ENCODE results near the gene ADAMTS2. TPM values are rescaled to one million over a fixed set of nuclear protein-coding genes. Genes with fewer than 3 reads are reported as not detected.

ADAMTS2 gene
- total and polyA plus RNA-seq, 2 of the 8 experiments (the other 6 are each of a cell fraction or from before 2014, with no cell fraction given): 6.6 to 7.3 TPM

DNA sequence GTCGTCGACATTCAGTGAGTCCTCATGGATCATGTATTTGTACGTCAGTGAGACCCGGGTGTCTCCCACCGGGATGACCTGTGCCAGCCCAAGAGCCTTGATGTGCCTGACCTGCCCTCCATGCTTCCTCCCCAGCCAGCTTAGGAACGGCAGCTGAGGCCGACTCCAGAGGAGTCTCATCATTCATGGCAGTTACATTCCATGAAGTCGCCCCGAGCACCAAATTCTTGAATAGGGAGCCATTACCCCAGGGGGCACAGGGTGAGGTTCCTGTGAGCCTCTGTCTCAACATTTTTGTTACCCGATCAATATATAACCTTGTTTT, 217.3 kb downstream of the ADAMTS2 start:
- H3K56ac ChIP-seq (replicated peaks; ENCODE audit: insufficient read length, low read depth, low read length): no peak overlapping the region
- H3K23me2 ChIP-seq (ENCODE audit: low read depth, low read length): no peaks in the 10 kb centered on the region

More for the DNA sequence above, 217.3 kb downstream of the ADAMTS2 start:
- 95% methylated on average over 10 of the region's 10 CpGs; no CpG with 5 or more reads in 1 of the 2 experiments for WGBS, 2 experiments (ENCODE audit: extremely low coverage in 1 of 2, insufficient coverage in 1 of 2, insufficient read length in 1 of 2, insufficient replicate concordance in 2 of 2, low coverage in 1 of 2, low lambda C conversion rate in 2 of 2, missing lambda C conversion rate in 1 of 2)
- H2BK15ac ChIP-seq (ENCODE audit: low read length): no peak overlapping the region
- H2BK20ac ChIP-seq (ENCODE audit: low read length): no peak overlapping the region
- H4K8ac ChIP-seq (ENCODE audit: extremely low read depth, insufficient read depth, low read length): no peak overlapping the region
- no peak overlapping the region for H3K18ac ChIP-seq (ENCODE audit: extremely low read depth, low read length)
- H4K5ac ChIP-seq (ENCODE audit: insufficient read length, low read depth, low read length): no peak overlapping the region
- H2BK12ac ChIP-seq (ENCODE audit: low read depth, low read length): no peak overlapping the region
- H3K4me3 ChIP-seq (ENCODE audit: extremely low read depth in 1 of 4, insufficient read depth in 2 of 4, low read depth in 3 of 4, low read length in 4 of 4): no peak overlapping the region
- no peak overlapping the region for H3K9ac ChIP-seq (replicated peaks in 1 of 4; ENCODE audit: extremely low read depth in 1 of 4, low read depth in 3 of 4, low read length in 3 of 4)
- H3K4me1 ChIP-seq (replicated peaks in 1 of 4; ENCODE audit: control insufficient read depth in 3 of 4, insufficient read depth in 4 of 4, low read length in 3 of 4): no peaks in the 10 kb centered on the region
- DNase-seq (ENCODE audit: low read depth in 1 of 2, low spot score in 2 of 2): no peak
- H3K14ac ChIP-seq (ENCODE audit: insufficient read length): no peak overlapping the region
- no peaks in the 10 kb centered on the region for H4K20me1 ChIP-seq (replicated peaks in 1 of 2; ENCODE audit: control insufficient read depth in 1 of 2, insufficient read depth in 2 of 2, low read length in 2 of 2)
- no peak overlapping the region for H3K27ac ChIP-seq (ENCODE audit: low read depth, low read length)
- no peaks in the 10 kb centered on the region for H3K79me1 ChIP-seq (ENCODE audit: low read depth, low read length)
- no peak for FAIRE-seq
- no peak overlapping the region for H2AK5ac ChIP-seq (ENCODE audit: low read depth, low read length)
- no peaks in the 10 kb centered on the region for H3K79me2 ChIP-seq (ENCODE audit: control insufficient read depth in 1 of 2, insufficient read depth in 2 of 2, low read length in 2 of 2)
- H3K4me2 ChIP-seq (ENCODE audit: insufficient read depth in 1 of 2, low read depth in 2 of 2, low read length in 2 of 2): no peak overlapping the region
- no peak overlapping the region for H4K91ac ChIP-seq (replicated peaks; ENCODE audit: insufficient read length, low read length)
- no peak overlapping the region for H2BK5ac ChIP-seq (ENCODE audit: low read depth, low read length)
- H2AFZ ChIP-seq (ENCODE audit: low read length): no peak overlapping the region
- H3K23ac ChIP-seq (ENCODE audit: insufficient read length): no peak overlapping the region
- ChIA-PET POLR2A (ENCODE audit: partially characterized antibody) (no interaction called here), CTCF (ENCODE audit: partially characterized antibody) (no interaction called here)
- no peak for TF ChIP-seq YY1 (IDR thresholded peaks at IDR 0.05; ENCODE audit: low read depth, low read length)
- no peak for TF ChIP-seq CBX8 (IDR thresholded peaks at IDR 0.05; ENCODE audit: borderline replicate concordance, low read depth, low read length)
- no peak for TF ChIP-seq CEBPB (IDR thresholded peaks at IDR 0.05; ENCODE audit: low read depth, low read length)
- TF ChIP-seq ASH2L (IDR thresholded peaks at IDR 0.05; ENCODE audit: low read length): no peak
- TF ChIP-seq CREB1 (IDR thresholded peaks at IDR 0.05): no peak
- no peak for TF ChIP-seq EZH2 (IDR thresholded peaks at IDR 0.05; ENCODE audit: low read depth, low read length, severe bottlenecking)
- no peak for TF ChIP-seq NRF1 (IDR thresholded peaks at IDR 0.05; ENCODE audit: low read depth, low read length)
- no peak for TF ChIP-seq SAP30 (IDR thresholded peaks at IDR 0.05; ENCODE audit: insufficient read depth, insufficient replicate concordance, low read length)
- H3K4ac ChIP-seq (replicated peaks; ENCODE audit: insufficient read length, low read depth, low read length): no peak overlapping the region
- peaks cover 15 to 55% of the 10 kb centered on the region in 2 experiments; a peak in 3 of 4 replicates for H3K9me3 ChIP-seq (ENCODE audit: insufficient read depth in 2 of 2, low read depth in 1 of 2, low read length in 1 of 2)
- no peaks in the 10 kb centered on the region for H3K36me3 ChIP-seq (ENCODE audit: control insufficient read depth in 2 of 4, insufficient read depth in 4 of 4, low read length in 3 of 4)
- no peaks in the 10 kb centered on the region for H3K27me3 ChIP-seq (replicated peaks in 1 of 4; ENCODE audit: control insufficient read depth in 3 of 4, extremely low read depth in 1 of 4, insufficient read depth in 3 of 4, low read length in 3 of 4)
- no peak overlapping the region for H2BK120ac ChIP-seq (replicated peaks; ENCODE audit: low read depth, low read length)
